MV-4-11 (cell line): ENCODE data around the gene FBN1.

Experiments used
- DNase-seq: peaks from one replicate; lab custom pipeline; 2025; lab: John Stamatoyannopoulos, UW

The FBN1 gene

GRCh38 chr15:48469271-48469670 is 176.2 kb downstream of the FBN1 start:
- no peak for DNase-seq

- no peak for DNase-seq
These were observed 177.7 kb downstream of the FBN1 start for GRCh38 chr15:48467801-48468200.

- DNase-seq, result no peak
These were observed 178.7 kb downstream of the FBN1 start for GRCh38 chr15:48466820-48467219.

GRCh38 chr15:48466079-48466478 is 179.4 kb downstream of the FBN1 start:
- no peak for DNase-seq

GRCh38 chr15:48465410-48465809 is 180.1 kb downstream of the FBN1 start:
- no peak for DNase-seq

GRCh38 chr15:48463366-48463880 is 182.1 kb downstream of the FBN1 start:
- DNase-seq, result no peak

- no peak for DNase-seq
These were observed 182.8 kb downstream of the FBN1 start for GRCh38 chr15:48462688-48463087.

- DNase-seq, result peak; percentile 83
These were observed 185.7 kb downstream of the FBN1 start for GRCh38 chr15:48459571-48460442.

- no peak for DNase-seq
These were observed 186.6 kb downstream of the FBN1 start for GRCh38 chr15:48458876-48459275.

- DNase-seq, result no peak
These were observed 189.4 kb downstream of the FBN1 start for GRCh38 chr15:48456134-48456533.

GRCh38 chr15:48451736-48452135 is 193.8 kb downstream of the FBN1 start:
- DNase-seq, result no peak

- no peak for DNase-seq
These were observed 194.3 kb downstream of the FBN1 start for GRCh38 chr15:48451241-48451640.

GRCh38 chr15:48449734-48450133 is 195.8 kb downstream of the FBN1 start:
- DNase-seq, result no peak

- DNase-seq, result no peak
These were observed 197.9 kb downstream of the FBN1 start for GRCh38 chr15:48447657-48448056.

GRCh38 chr15:48447058-48447457 is 198.5 kb downstream of the FBN1 start:
- DNase-seq, result no peak

- DNase-seq, result no peak
These were observed 203.5 kb downstream of the FBN1 start for GRCh38 chr15:48442011-48442410.

- no peak for DNase-seq
These were observed 205.4 kb downstream of the FBN1 start for GRCh38 chr15:48440084-48440483.

GRCh38 chr15:48437178-48437577 is 208.3 kb downstream of the FBN1 start:
- DNase-seq, result no peak

- DNase-seq, result no peak
These were observed 210.2 kb downstream of the FBN1 start for GRCh38 chr15:48435321-48435720.

- DNase-seq, result no peak
These were observed 212.2 kb downstream of the FBN1 start for GRCh38 chr15:48433226-48433886.

GRCh38 chr15:48432688-48433087 is 212.8 kb downstream of the FBN1 start:
- DNase-seq, result no peak

- no peak for DNase-seq
These were observed 217.5 kb downstream of the FBN1 start for GRCh38 chr15:48427960-48428547.

GRCh38 chr15:48427479-48427878 is 218.0 kb downstream of the FBN1 start:
- DNase-seq, result no peak
